Activated CD4-positive, alpha-beta T cell treated with anti-CD3 and anti-CD28 coated beads, Interleukin-2, amount 10 ng/mL, durations not matched to agents 24 days and 14 days (primary cell): ENCODE results near the gene VAMP7. TPM values are rescaled to one million over a fixed set of nuclear protein-coding genes. Genes with fewer than 3 reads are reported as not detected.
"Not testable (repeated sequence)": the region's sequence is repeated elsewhere in the genome, so short reads cannot be mapped to it uniquely, and the experiment has no call there.

Experiments
- DNase-seq: peaks from one replicate; pipeline ENCODE4 v3.0.0; 2022
- H3K27ac Mint-ChIP-seq: one replicate; pipeline ENCODE4 v1.8.0; 2022; ENCODE audit warnings: mild to moderate bottlenecking, mixed read lengths
- H3K27me3 Mint-ChIP-seq: one replicate; pipeline ENCODE4 v1.8.0; 2022; ENCODE audit warnings: mixed read lengths
- H3K36me3 Mint-ChIP-seq: one replicate; pipeline ENCODE4 v1.8.0; 2022; ENCODE audit warnings: low read depth, mild to moderate bottlenecking, mixed read lengths
- H3K4me1 Mint-ChIP-seq: one replicate; pipeline ENCODE4 v1.8.0; 2021; ENCODE audit warnings: mixed read lengths
- H3K4me3 Mint-ChIP-seq: one replicate; pipeline ENCODE4 v1.8.0; 2022; ENCODE audit warnings: mild to moderate bottlenecking, moderate library complexity, mixed read lengths
- H3K9me3 Mint-ChIP-seq: one replicate; pipeline ENCODE4 v1.8.0; 2021; ENCODE audit warnings: mixed read lengths
- intact Hi-C: fragments of 100-400 bp; cut with micrococcal nuclease; formaldehyde crosslinking; loops from one replicate; pipeline ENCODE4 v1.15.1; 2023
- total RNA-seq: library from RNA; stranded (reverse); gene quantifications from 2 replicates; pipeline ENCODE4 v1.2.3, GENCODE V29; 2022

Gene VAMP7, protein sequence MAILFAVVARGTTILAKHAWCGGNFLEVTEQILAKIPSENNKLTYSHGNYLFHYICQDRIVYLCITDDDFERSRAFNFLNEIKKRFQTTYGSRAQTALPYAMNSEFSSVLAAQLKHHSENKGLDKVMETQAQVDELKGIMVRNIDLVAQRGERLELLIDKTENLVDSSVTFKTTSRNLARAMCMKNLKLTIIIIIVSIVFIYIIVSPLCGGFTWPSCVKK
- total RNA-seq = 25.8 and 28.7 TPM in 2 replicates

DNA sequence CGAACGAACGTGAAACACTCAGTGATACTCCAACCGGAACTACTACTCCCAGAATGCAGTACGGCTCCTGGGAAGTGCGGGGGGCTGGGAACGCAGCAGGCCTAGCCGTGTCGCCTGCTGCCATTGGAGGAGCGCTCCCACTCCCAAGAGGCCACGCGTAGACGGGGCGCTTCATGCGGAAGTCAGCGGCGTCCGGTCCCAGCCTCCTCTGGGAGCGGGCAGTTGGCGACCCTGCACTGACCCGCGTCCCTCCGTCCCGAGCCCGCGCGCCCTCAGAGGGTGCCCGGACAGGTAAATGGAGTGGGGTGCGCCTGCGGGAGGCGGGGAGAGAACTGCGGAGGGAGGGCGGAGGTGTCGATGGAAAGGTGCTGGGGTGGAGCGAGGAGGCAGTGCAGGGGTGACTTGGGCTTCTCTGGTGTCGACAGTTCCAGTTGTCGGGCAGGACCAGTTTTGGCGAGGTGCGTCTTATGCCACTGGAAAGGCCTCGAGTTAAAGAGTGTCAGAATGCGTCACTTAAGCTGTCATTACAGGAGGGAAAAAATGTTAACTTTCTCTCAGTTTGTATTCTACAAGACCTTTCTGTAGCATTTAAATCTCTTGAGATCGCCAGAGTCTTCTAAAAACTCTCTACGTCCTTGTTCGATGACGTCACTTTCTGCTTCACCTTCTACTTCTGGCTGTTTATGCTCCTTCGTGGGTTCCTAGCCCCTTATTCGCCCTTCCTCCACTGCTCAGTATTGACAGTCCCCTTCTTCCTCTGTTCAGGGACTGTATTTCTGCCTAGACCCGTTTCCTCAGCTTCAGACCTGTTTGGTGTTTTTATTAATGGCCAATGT is at the start of gene VAMP7:
TSS of gene VAMP7 (plus strand) at position 188 of the 836 bp plus-strand sequence. CDS start 8,122 bp downstream, outside the sequence.
- intact Hi-C loops = no loop called here
- Mint-ChIP-seq H3K27me3 (no peaks in the 10 kb centered on the region), H3K27ac (peak within 1 kb of the TSS; percentile 93), H3K4me3 (peak within 1 kb of the TSS; percentile 94), H3K4me1 (peaks cover 18% of the 10 kb centered on the region), H3K9me3 (peaks cover 3% of the 10 kb centered on the region), H3K36me3 (peaks cover 5% of the 10 kb centered on the region)
- peak; percentile 94 for DNase-seq

- Mint-ChIP-seq H3K9me3 (peaks cover 12% of the 10 kb centered on the region), H3K36me3 (no peaks in the 10 kb centered on the region), H3K27me3 (no peaks in the 10 kb centered on the region), H3K27ac (no peak overlapping the region), H3K4me3 (no peak overlapping the region), H3K4me1 (no peaks in the 10 kb centered on the region)
- intact Hi-C loops = no loop called here
- DNase-seq = no peak
Observed at GRCh38 chrX:155841232-155841631, 39.9 kb upstream of the VAMP7 start.

DNA sequence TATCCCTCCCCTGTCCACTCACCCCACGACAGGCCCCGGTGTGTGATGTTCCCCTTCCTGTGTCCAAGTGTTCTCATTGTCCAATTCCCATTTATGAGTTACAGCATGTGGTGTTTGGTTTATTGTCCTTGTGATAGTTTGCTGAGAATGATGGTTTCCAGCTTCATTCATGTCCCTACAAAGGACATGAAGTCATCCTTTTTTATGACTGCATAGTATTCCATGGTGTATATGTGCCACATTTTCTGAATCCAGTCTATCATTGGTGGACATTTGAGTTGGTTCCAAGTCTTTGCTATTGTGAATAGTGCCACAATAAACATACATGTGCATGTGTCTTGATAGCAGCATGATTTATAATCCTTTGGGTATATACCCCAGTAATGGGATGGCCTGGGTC is 29.4 kb upstream of the VAMP7 start:
- intact Hi-C loops = not testable (repeated sequence)

DNA sequence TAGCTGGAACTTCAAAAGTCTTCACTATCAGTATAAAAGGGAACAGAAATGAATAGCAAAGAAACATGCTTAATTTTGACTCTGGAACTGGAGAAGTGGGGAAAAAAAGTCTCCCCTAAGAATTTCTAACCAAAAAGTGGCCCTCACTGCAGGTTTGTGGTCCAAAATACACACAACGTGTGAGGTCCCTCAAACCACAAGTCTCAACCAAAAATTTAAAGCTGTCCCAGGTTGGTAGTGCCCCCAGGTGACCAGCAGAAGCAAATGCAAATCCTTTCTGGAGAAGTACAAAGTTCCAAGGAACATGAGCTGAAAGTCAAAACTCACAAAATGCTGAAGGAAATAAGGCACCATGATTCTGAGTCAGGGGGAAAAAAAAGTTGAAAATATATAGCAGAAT is 23.6 kb upstream of the VAMP7 start:
- H3K27ac Mint-ChIP-seq = no peak overlapping the region
- intact Hi-C loops = no loop called here
- H3K4me3 Mint-ChIP-seq = no peak overlapping the region
- H3K36me3 Mint-ChIP-seq = no peaks in the 10 kb centered on the region
- no peaks in the 10 kb centered on the region for H3K4me1 Mint-ChIP-seq
- no peaks in the 10 kb centered on the region for H3K9me3 Mint-ChIP-seq
- peaks cover 1% of the 10 kb centered on the region for H3K27me3 Mint-ChIP-seq
- DNase-seq = no peak

More for the DNA sequence above, 29.4 kb upstream of the VAMP7 start:
- not testable (repeated sequence) for DNase-seq, H3K4me1 Mint-ChIP-seq, H3K4me3 Mint-ChIP-seq, H3K36me3 Mint-ChIP-seq, H3K27me3 Mint-ChIP-seq, H3K9me3 Mint-ChIP-seq, H3K27ac Mint-ChIP-seq

DNA sequence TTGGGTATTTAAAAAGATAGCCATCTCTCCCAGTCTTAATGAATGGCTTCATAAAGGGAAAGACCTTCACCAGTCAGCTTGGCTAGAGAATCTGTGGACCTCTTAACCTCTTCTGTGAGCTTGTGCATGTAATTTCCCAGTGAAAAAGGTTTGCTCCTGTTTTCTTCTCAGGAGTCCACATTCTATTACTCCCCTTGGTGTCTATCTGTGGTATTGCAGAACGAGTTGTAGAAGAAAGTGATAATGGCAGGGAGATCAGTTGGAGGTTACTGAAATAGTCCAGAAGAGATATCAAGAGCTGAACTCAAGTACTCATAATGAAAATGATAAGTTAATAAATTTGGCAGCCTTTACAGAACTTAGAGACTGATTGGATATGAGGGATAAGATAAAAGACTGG is 16.5 kb upstream of the VAMP7 start:
- peaks cover 6% of the 10 kb centered on the region for H3K9me3 Mint-ChIP-seq
- H3K36me3 Mint-ChIP-seq = no peaks in the 10 kb centered on the region
- peaks cover 1% of the 10 kb centered on the region for H3K4me1 Mint-ChIP-seq
- no peak for DNase-seq
- no peak overlapping the region for H3K27ac Mint-ChIP-seq
- intact Hi-C loops = no loop called here
- H3K27me3 Mint-ChIP-seq = peaks cover 3% of the 10 kb centered on the region
- H3K4me3 Mint-ChIP-seq = no peak overlapping the region

DNA sequence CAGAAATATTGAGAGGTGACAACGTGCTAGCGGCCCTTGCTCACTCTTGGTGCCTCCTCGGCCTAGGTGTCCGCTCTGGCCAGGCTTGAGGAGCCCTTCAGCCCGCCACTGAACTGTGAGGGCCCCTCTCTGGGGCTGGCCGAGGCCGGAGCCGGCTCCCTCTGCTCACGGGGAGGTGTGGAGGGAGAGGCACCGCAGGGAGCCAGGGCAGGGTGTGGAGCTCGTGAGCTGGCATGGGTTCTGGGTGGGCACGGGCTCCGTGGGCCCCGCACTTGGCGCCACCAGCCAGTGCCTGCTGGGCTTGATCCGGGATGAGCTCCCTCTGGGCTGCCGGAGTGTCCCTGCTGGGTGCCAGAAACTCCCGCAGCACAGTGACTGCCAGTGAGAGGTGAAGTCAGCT is 16.0 kb upstream of the VAMP7 start:
- H3K36me3 Mint-ChIP-seq = no peaks in the 10 kb centered on the region

DNA sequence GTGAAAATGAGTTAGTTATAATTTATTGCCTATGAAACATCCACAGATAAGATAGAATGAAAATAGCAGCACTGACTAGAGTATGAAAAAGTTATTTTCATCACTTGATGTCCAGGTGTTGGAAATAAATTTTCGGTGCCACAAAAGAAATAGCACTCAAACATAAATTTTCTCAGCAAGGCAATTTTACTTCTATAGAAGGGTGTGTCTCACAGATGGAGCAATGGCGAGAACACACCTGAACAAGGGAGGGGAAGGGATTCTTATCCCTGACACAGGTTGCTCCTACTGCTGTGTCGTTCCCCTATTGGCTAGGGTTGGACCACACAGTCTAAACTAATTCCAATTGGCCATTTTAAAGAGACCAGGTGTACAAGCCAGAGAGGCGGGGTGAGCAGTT is 13.3 kb upstream of the VAMP7 start:
- DNase-seq = no peak
- Mint-ChIP-seq H3K27me3 (peaks cover 9% of the 10 kb centered on the region), H3K27ac (no peak overlapping the region), H3K9me3 (peaks cover 6% of the 10 kb centered on the region), H3K4me3 (no peak overlapping the region), H3K4me1 (peaks cover 3% of the 10 kb centered on the region), H3K36me3 (no peaks in the 10 kb centered on the region)
- intact Hi-C loops = no loop called here

More for the DNA sequence above, 16.0 kb upstream of the VAMP7 start:
- Mint-ChIP-seq H3K27ac (no peak overlapping the region), H3K27me3 (peaks cover 5% of the 10 kb centered on the region), H3K4me1 (peaks cover 3% of the 10 kb centered on the region), H3K4me3 (no peak overlapping the region), H3K9me3 (peaks cover 6% of the 10 kb centered on the region)
- intact Hi-C loops = no loop called here
- no peak for DNase-seq

- no peak overlapping the region for H3K4me3 Mint-ChIP-seq
- no peak overlapping the region for H3K27ac Mint-ChIP-seq
- peaks cover 5% of the 10 kb centered on the region for H3K4me1 Mint-ChIP-seq
- no peak for DNase-seq
- no peaks in the 10 kb centered on the region for H3K36me3 Mint-ChIP-seq
- peaks cover 6% of the 10 kb centered on the region for H3K9me3 Mint-ChIP-seq
- peaks cover 15% of the 10 kb centered on the region for H3K27me3 Mint-ChIP-seq
- intact Hi-C loops = no loop called here
Observed at GRCh38 chrX:155870958-155871357, 10.2 kb upstream of the VAMP7 start.

GRCh38 chrX:155871934-155872333 is 9.2 kb upstream of the VAMP7 start:
- peaks cover 15% of the 10 kb centered on the region for H3K27me3 Mint-ChIP-seq
- H3K4me1 Mint-ChIP-seq = peaks cover 5% of the 10 kb centered on the region
- H3K27ac Mint-ChIP-seq = no peak overlapping the region
- no peaks in the 10 kb centered on the region for H3K36me3 Mint-ChIP-seq
- peaks cover 6% of the 10 kb centered on the region for H3K9me3 Mint-ChIP-seq
- DNase-seq = no peak
- intact Hi-C loops = no loop called here
- H3K4me3 Mint-ChIP-seq = no peak overlapping the region

DNA sequence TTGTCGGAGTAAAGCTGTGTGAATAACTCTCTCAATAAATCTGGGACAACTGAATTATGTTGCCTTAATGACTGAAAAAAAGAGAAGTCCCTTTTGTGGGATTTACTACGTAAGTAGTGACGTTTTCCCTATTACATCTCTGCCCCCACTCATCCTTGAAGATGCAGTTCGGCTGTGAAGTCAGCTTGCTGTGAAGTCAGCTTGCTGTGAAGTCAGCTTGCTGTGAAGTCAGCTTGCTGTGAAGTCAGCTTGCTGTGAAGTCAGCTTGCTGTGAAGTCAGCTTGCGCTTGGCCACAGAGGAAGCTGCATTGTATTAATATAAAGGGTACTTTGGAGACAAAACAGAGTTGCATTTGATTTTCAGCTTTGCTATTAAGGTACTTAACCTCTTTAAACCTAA is 8.0 kb upstream of the VAMP7 start:
- H3K27me3 Mint-ChIP-seq = peaks cover 14% of the 10 kb centered on the region
- H3K36me3 Mint-ChIP-seq = no peaks in the 10 kb centered on the region
- intact Hi-C loops = no loop called here
- H3K9me3 Mint-ChIP-seq = peaks cover 1% of the 10 kb centered on the region
- H3K27ac Mint-ChIP-seq = no peak overlapping the region
- DNase-seq = no peak
- H3K4me1 Mint-ChIP-seq = peaks cover 6% of the 10 kb centered on the region
- H3K4me3 Mint-ChIP-seq = no peak overlapping the region

- intact Hi-C loops = no loop called here
- H3K36me3 Mint-ChIP-seq = no peaks in the 10 kb centered on the region
Observed at GRCh38 chrX:155874571-155875244, 6.4 kb upstream of the VAMP7 start.

GRCh38 chrX:155876704-155877103 is 4.4 kb upstream of the VAMP7 start:
- intact Hi-C loops = no loop called here

More at GRCh38 chrX:155874571-155875244, 6.4 kb upstream of the VAMP7 start:
- peaks cover 12% of the 10 kb centered on the region for H3K27me3 Mint-ChIP-seq
- DNase-seq = no peak
- H3K4me1 Mint-ChIP-seq = peaks cover 4% of the 10 kb centered on the region
- H3K9me3 Mint-ChIP-seq = no peaks in the 10 kb centered on the region
- H3K4me3 Mint-ChIP-seq = peak overlapping the region; percentile 21
- H3K27ac Mint-ChIP-seq = no peak overlapping the region

DNA sequence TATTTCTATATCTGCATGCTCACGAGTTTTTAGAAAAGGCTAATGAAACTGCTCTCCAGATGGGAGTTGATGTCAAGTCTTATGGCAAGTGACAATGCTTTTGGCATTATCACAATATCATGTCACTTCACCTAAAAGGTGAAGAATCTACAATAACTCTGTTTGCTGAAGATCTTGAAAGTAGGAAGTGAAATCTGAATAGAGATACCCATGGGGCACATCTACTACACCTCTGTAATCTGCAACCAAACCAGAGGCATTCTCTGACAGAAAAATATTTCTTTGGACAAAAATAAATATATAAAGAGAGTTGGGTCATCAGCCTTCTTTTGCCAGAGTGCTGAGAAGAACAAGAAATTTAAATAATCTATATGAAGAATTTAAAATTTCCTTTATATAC is 3.9 kb upstream of the VAMP7 start:
- DNase-seq = no peak
- peaks cover 10% of the 10 kb centered on the region for H3K27me3 Mint-ChIP-seq
- peaks cover 3% of the 10 kb centered on the region for H3K9me3 Mint-ChIP-seq
- intact Hi-C loops = no loop called here
- H3K36me3 Mint-ChIP-seq = no peaks in the 10 kb centered on the region
- H3K27ac Mint-ChIP-seq = no peak overlapping the region
- no peak overlapping the region for H3K4me3 Mint-ChIP-seq
- H3K4me1 Mint-ChIP-seq = peaks cover 11% of the 10 kb centered on the region

More at GRCh38 chrX:155876704-155877103, 4.4 kb upstream of the VAMP7 start:
- Mint-ChIP-seq H3K4me1 (peaks cover 6% of the 10 kb centered on the region), H3K9me3 (peaks cover 3% of the 10 kb centered on the region), H3K36me3 (no peaks in the 10 kb centered on the region), H3K4me3 (no peak overlapping the region), H3K27me3 (peaks cover 10% of the 10 kb centered on the region), H3K27ac (no peak overlapping the region)
- no peak for DNase-seq

DNA sequence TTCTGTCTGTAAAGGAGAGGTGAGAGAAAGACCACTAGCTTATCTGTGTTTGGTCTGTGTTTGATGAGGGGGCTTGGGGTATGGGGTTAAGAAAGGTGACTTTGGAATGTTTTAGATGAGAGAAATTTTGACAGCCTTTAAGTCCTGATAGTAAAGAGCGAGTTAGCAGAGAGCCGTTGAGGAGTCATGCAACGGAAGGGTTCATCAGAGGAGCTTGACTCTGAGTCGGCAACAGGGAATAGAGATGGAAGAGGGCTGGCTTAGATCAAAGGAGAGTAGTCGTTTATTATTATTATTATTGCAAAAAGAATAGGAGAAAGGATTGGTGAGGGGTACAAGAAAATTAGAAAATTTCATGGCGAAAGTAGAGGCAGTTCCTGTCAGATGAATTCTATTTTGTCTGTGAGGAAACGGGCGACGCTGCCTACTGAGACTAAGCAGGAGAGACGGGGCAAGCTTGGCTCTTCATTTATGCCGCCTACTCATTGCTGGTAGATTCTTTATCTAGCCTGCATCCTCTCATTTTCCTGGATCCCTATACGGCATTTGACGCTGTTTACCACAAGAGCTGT is 473 bp upstream of the VAMP7 start:
- Mint-ChIP-seq H3K4me1 (peaks cover 18% of the 10 kb centered on the region), H3K27ac (peak overlapping the region; percentile 93), H3K4me3 (peak overlapping the region; percentile 94), H3K9me3 (peaks cover 3% of the 10 kb centered on the region), H3K36me3 (peaks cover 4% of the 10 kb centered on the region), H3K27me3 (no peaks in the 10 kb centered on the region)
- intact Hi-C loops = no loop called here
- no peak for DNase-seq
